Sigmoid colon (tissue), 7 donors: ENCODE results near the gene PRKN. TPM values are rescaled to one million over a fixed set of nuclear protein-coding genes. Genes with fewer than 3 reads are reported as not detected.

Experiments used
- DNase-seq: peaks from one replicate; pipeline ENCODE4 v3.0.0-alpha.2; 2019
- H3K27ac ChIP-seq, 4 donors: fragments of 200-600 bp; sonication (generic); one replicate each; pipeline ENCODE4 v1.5.1; 2016 to 2019; ENCODE audit warnings: mild to moderate bottlenecking in 1 of 4
- H3K27me3 ChIP-seq, 3 donors: fragments of 200-600 bp; sonication (generic); one replicate each; pipeline ENCODE4 v1.5.1; 2019; ENCODE audit warnings: mild to moderate bottlenecking in 1 of 3
- H3K36me3 ChIP-seq, 4 donors: fragments of 200-600 bp; sonication (generic); one replicate each; pipeline ENCODE4 v1.5.1; 2016 to 2019
- H3K4me1 ChIP-seq, 4 donors: fragments of 200-600 bp; sonication (generic); one replicate each; pipeline ENCODE4 v1.5.1; 2017 to 2019
- H3K4me3 ChIP-seq, 4 donors: fragments of 200-600 bp; sonication (generic); one replicate each; pipeline ENCODE4 v1.5.1; 2017 to 2019; ENCODE audit warnings: mild to moderate bottlenecking in 2 of 4, moderate library complexity in 1 of 4
- H3K9me3 ChIP-seq, 4 donors: fragments of 200-600 bp in 3 of 4; sonication (generic) in 3 of 4; one replicate each; pipeline versions ENCODE4 v1.5.1 to v1.6.1; 2013 to 2019
- EP300 ChIP-seq, 4 donors: sonication (generic); formaldehyde crosslinking; IDR thresholded peaks; one replicate each; pipeline ENCODE4 v1.6.1; 2017; ENCODE audit warnings: antibody characterized with exemption in 4 of 4
- POLR2A ChIP-seq, 2 donors: fragments of 450-650 bp; IDR thresholded peaks; one replicate each; pipeline ENCODE4 v1.6.1; 2016; ENCODE audit warnings: antibody characterized with exemption in 2 of 2, mild to moderate bottlenecking in 2 of 2, moderate library complexity in 2 of 2
- POLR2AphosphoS5 ChIP-seq, 4 donors: sonication (generic); formaldehyde crosslinking; IDR thresholded peaks; one replicate each; pipeline ENCODE4 v1.6.1; 2017; ENCODE audit warnings: antibody characterized with exemption in 4 of 4
- WGBS, 2 donors: extraction: QIAGEN DNeasy Blood & Tissue Kit; methylation state at CpG; one replicate each; pipeline ENCODE4 v1.1.7; 2013; 5-methylcytosine and 5-hydroxymethylcytosine counted together
- intact Hi-C: fragments of 100-400 bp; cut with DNase I; formaldehyde crosslinking; loops from one replicate; pipeline ENCODE4 v1.15.1; 2023
- polyA plus RNA-seq, 3 donors: library from polyadenylated mRNA; stranded (reverse); fragments of 200-250 nt; gene quantifications; one replicate each; pipeline ENCODE4 v1.2.3, GENCODE V29; 2013
- total RNA-seq, 4 donors: library from RNA; depleted of rRNA; stranded (reverse); fragments of >200 nt; gene quantifications; one replicate each; pipeline ENCODE4 v1.1.0, GENCODE V29; 2016
- TF ChIP-seq, protein P1 (sequence below), 4 experiments: fragments of 450-650 bp in 3 of 4; fragments of 200-600 bp in 1 of 4; IDR thresholded peaks; one replicate each; pipeline ENCODE4 v1.5.1; 2016 to 2019; ENCODE audit warnings: antibody characterized with exemption in 4 of 4, mild to moderate bottlenecking in 3 of 4, moderate library complexity in 2 of 4
- donor health status: healthy with polysubstance abuse.
- donor health status: Bipolar disorder and iron deficiency.
- donor health status: healthy.

Gene PRKN
- total and polyA plus RNA-seq, 7 donors = 0.38 to 173 (median 9.7) TPM

DNA sequence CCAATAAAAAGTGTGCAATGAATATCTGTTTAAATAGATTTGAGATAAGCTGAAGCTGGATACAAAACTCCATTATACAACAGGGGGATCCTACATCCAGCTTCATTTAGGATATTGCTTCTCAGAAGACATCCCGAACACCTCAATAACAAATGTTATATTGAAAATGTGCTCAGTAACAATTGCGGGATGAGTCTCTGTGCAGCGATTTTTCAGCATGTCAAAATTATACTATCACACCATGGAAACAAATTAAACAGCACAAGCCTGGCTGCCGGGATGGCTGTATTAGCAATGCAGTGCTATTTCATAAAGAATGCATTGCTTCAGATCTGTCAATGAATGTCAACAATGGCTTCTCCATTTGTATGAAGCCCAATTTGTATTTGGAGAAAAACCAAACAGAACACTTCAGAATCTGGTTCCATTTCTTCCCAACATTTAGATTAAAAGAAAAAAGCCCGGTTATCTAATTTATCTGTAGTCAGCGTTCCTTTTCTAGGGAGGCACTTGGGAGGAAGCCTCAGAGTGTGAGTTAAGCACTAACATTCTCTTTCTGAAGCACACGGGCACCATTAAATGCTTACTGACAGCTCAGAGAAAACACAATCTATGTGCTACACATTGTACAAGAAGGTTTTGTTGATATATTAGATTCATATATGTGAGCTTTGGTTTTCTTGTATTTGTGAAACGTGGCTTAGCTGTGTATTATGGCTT lies 1142.8 kb downstream of the PRKN start:
- no peak overlapping the region for H3K27ac ChIP-seq
- H3K27me3 ChIP-seq = no peaks in the 10 kb centered on the region
- no peaks in the 10 kb centered on the region for H3K9me3 ChIP-seq
- no peaks in the 10 kb centered on the region for H3K4me1 ChIP-seq
- intact Hi-C loops = no loop called here
- H3K4me3 ChIP-seq = no peak overlapping the region
- no peak for TF ChIP-seq POLR2A (IDR thresholded peaks at IDR 0.05)
- TF ChIP-seq, protein P1, sequence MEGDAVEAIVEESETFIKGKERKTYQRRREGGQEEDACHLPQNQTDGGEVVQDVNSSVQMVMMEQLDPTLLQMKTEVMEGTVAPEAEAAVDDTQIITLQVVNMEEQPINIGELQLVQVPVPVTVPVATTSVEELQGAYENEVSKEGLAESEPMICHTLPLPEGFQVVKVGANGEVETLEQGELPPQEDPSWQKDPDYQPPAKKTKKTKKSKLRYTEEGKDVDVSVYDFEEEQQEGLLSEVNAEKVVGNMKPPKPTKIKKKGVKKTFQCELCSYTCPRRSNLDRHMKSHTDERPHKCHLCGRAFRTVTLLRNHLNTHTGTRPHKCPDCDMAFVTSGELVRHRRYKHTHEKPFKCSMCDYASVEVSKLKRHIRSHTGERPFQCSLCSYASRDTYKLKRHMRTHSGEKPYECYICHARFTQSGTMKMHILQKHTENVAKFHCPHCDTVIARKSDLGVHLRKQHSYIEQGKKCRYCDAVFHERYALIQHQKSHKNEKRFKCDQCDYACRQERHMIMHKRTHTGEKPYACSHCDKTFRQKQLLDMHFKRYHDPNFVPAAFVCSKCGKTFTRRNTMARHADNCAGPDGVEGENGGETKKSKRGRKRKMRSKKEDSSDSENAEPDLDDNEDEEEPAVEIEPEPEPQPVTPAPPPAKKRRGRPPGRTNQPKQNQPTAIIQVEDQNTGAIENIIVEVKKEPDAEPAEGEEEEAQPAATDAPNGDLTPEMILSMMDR (IDR thresholded peaks at IDR 0.05) = no peak
- WGBS, 2 donors = 76 to 82% methylated on average over 8 of the region's 8 CpGs
- DNase-seq = no peak
- no peaks in the 10 kb centered on the region for H3K36me3 ChIP-seq

DNA sequence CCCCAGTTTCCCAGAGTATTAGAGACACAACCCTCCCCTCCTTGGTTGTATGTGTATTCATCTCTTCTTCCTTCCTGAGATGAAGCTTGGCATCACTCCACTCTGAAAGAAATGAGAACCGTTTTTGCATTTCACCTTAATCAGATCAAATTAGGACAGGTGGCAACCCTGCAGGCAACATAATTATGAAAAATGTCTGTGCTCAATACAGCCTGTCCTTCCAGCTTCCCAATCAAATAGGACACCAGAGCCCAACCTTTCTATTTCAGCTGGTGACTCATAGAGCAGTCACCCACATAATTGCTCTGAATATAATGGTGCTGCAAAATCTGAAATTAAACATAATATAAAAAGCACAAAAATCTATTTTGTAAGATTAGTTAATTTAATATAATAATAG lies 1143.5 kb downstream of the PRKN start:
- no peaks in the 10 kb centered on the region for H3K27me3 ChIP-seq
- intact Hi-C loops = no loop called here
- WGBS, 2 donors = 59% methylated on average over 1 of the region's 1 CpG
- no peaks in the 10 kb centered on the region for H3K4me1 ChIP-seq
- no peaks in the 10 kb centered on the region for H3K36me3 ChIP-seq
- DNase-seq = no peak
- TF ChIP-seq, protein P1 (IDR thresholded peaks at IDR 0.05) = no peak
- TF ChIP-seq EP300 (IDR thresholded peaks at IDR 0.05) (no peak), POLR2A (IDR thresholded peaks at IDR 0.05) (no peak), POLR2AphosphoS5 (IDR thresholded peaks at IDR 0.05) (no peak)
- no peaks in the 10 kb centered on the region for H3K9me3 ChIP-seq
- no peak overlapping the region for H3K4me3 ChIP-seq
- no peak overlapping the region for H3K27ac ChIP-seq

DNA sequence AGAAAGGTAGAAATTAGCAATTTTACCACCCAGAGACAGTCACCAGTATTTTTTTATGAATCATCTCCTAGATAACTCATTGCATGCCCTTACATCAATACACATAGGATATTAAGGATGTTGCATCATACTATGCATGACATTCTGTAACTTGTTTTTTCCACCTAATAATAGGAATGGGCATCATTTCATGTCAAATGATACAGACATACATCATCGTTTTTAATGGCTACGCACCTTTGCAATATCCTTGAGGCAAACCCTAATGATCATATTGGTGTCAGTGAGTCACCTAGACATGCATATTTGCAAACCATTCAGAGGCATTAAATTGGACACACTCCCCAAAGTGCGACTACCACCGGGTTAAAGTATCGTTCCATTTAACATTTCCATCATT lies 1144.0 kb downstream of the PRKN start:
- H3K4me1 ChIP-seq = no peaks in the 10 kb centered on the region
- WGBS, 2 donors = 94 to 95% methylated on average over 5 of the region's 5 CpGs
- intact Hi-C loops = no loop called here
- DNase-seq = no peak
- no peak overlapping the region for H3K27ac ChIP-seq
- H3K36me3 ChIP-seq = no peaks in the 10 kb centered on the region
- H3K4me3 ChIP-seq = no peak overlapping the region
- no peaks in the 10 kb centered on the region for H3K9me3 ChIP-seq
- H3K27me3 ChIP-seq = no peaks in the 10 kb centered on the region
- no peak for TF ChIP-seq POLR2AphosphoS5 (IDR thresholded peaks at IDR 0.05)
- no peak for TF ChIP-seq POLR2A (IDR thresholded peaks at IDR 0.05)
- no peak for TF ChIP-seq EP300 (IDR thresholded peaks at IDR 0.05)
- TF ChIP-seq, protein P1 (IDR thresholded peaks at IDR 0.05) = no peak

DNA sequence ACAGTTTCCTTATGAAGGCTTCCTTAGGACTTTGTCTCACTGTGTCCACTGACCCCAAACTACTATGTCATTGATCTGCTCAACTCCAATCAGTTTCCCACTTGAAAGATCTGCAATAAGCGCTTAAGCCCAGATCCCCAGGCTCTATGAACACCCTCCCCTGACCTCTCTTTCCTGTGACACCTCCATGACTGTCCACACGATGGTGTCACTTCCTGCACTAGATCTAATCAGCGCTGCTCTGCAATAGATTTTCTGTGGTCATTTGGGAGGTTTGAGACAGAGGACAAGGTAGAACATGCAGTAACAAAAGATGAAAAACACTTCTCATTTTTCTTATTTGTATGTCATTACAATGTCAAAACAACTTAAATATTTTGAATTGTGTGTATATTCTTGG lies 1149.1 kb downstream of the PRKN start:
- Histone ChIP-seq H3K4me1 (no peaks in the 10 kb centered on the region), H3K36me3 (no peaks in the 10 kb centered on the region), H3K27me3 (no peaks in the 10 kb centered on the region), H3K9me3 (no peaks in the 10 kb centered on the region), H3K27ac (no peak overlapping the region), H3K4me3 (no peak overlapping the region)
- no peak for DNase-seq
- 36 to 57% methylated on average over 3 of the region's 3 CpGs for WGBS, 2 donors
- intact Hi-C loops = no loop called here
- TF ChIP-seq EP300 (IDR thresholded peaks at IDR 0.05) (no peak), POLR2A (IDR thresholded peaks at IDR 0.05) (no peak), POLR2AphosphoS5 (IDR thresholded peaks at IDR 0.05) (no peak)
- TF ChIP-seq, protein P1 (IDR thresholded peaks at IDR 0.05) = no peak
